K562 (cell line): ENCODE data around the gene VPREB1. TPM values are rescaled to one million over a fixed set of nuclear protein-coding genes. Genes with fewer than 3 reads are reported as not detected.

Experiments
- ARNT ChIP-seq, 2 experiments: fragments of 450-650 bp; IDR thresholded peaks; 2 replicates each; pipeline ENCODE4 v1.6.1; 2016; ENCODE audit warnings: mild to moderate bottlenecking in 1 of 2
- E2F1 ChIP-seq: sonication (generic); formaldehyde crosslinking; IDR thresholded peaks from 2 replicates; pipeline ENCODE4 v1.8.1; 2023; ENCODE audit warnings: mild to moderate bottlenecking, missing genetic modification reagents, moderate library complexity
- GTF2A2 ChIP-seq: IDR thresholded peaks from 2 replicates; pipeline ENCODE4 v1.6.1; 2016; ENCODE audit warnings: mild to moderate bottlenecking, missing genetic modification characterization, missing compliant biosample characterization
- IRF1 ChIP-seq: sonication (generic); formaldehyde crosslinking; IDR thresholded peaks from 2 replicates; pipeline ENCODE4 v1.8.0; 2022; ENCODE audit warnings: missing genetic modification reagents, mild to moderate bottlenecking, borderline replicate concordance
- KDM5B ChIP-seq: fragments of 200-600 bp; sonication (generic); IDR thresholded peaks from 2 replicates; pipeline ENCODE4 v1.6.1; 2012; ENCODE audit warnings: low read depth, mild to moderate bottlenecking, moderate library complexity, low read length, control low read depth, inconsistent platforms; ENCODE audit not compliant: insufficient replicate concordance
- NELFE ChIP-seq: IDR thresholded peaks from 2 replicates; pipeline ENCODE4 v1.6.1; 2011; ENCODE audit warnings: mild to moderate bottlenecking; ENCODE audit not compliant: insufficient read depth, insufficient read length
- NR1H2 ChIP-seq: sonication (generic); formaldehyde crosslinking; IDR thresholded peaks from 2 replicates; pipeline ENCODE4 v1.4.0; 2020; ENCODE audit warnings: mild to moderate bottlenecking, missing genetic modification reagents
- NR2C1 ChIP-seq, 2 experiments: fragments of 450-650 bp; IDR thresholded peaks; 2 replicates each; pipeline ENCODE4 v1.6.1; 2017; ENCODE audit warnings: mild to moderate bottlenecking in 2 of 2, antibody characterized with exemption in 1 of 2, inconsistent platforms in 1 of 2, missing compliant biosample characterization in 1 of 2, missing genetic modification characterization in 1 of 2
- PCBP2 ChIP-seq: fragments of 200-400 bp; formaldehyde crosslinking; IDR thresholded peaks from 2 replicates; pipeline ENCODE4 v1.6.1; 2018; ENCODE audit warnings: low read length, low read depth, mild to moderate bottlenecking, moderate library complexity; ENCODE audit not compliant: poor library complexity, severe bottlenecking
- PHF8 ChIP-seq: fragments of 200-600 bp; sonication (generic); IDR thresholded peaks from 2 replicates; pipeline ENCODE4 v1.6.1; 2012; ENCODE audit warnings: mixed run types, mild to moderate bottlenecking, inconsistent platforms, low read length, moderate library complexity, borderline replicate concordance
- RFX5 ChIP-seq: IDR thresholded peaks from 2 replicates; pipeline ENCODE4 v1.6.1; 2011; ENCODE audit warnings: low read depth, mild to moderate bottlenecking, improper control_type of control experiment, low read length
- RHOXF2B ChIP-seq: fragments of 250-450 bp; sonication (Bioruptor Pico); conservative IDR thresholded peaks from 2 replicates; pipeline ENCODE4 v1.5.1; 2021
- SPI1 ChIP-seq: IDR thresholded peaks from 2 replicates; pipeline ENCODE4 v1.6.1; 2011; ENCODE audit warnings: low read depth, low read length, control low read depth, borderline replicate concordance
- U2AF1 ChIP-seq: fragments of 200-400 bp; formaldehyde crosslinking; optimal IDR thresholded peaks from 2 replicates; pipeline ENCODE3; 2017; ENCODE audit warnings: mild to moderate bottlenecking, low read depth, low read length, moderate library complexity
- ZKSCAN3 ChIP-seq: fragments of 250-450 bp; sonication (Bioruptor Pico); IDR thresholded peaks from 2 replicates; pipeline ENCODE4 v1.4.0; 2020
- polyA plus RNA-seq, 8 experiments: library from polyadenylated mRNA; depleted of rRNA in 4 of 8; stranded (reverse) in 5 of 8; unstranded in 3 of 8; fragments of >200 nt; fragmentation: Nextera tagmentation in 2 of 8; fragmentation: Illumina TruSeq in 1 of 8; extraction: Ambion mirVana in 2 of 8; extraction: Trizol in 1 of 8; gene quantifications; 2 replicates each; pipeline versions ENCODE4 v1.2.1 to v1.2.3, GENCODE V29; 2011 to 2014; ENCODE audit warnings: inconsistent platforms in 1 of 8, missing spikeins in 1 of 8
- total RNA-seq, 7 experiments: library from RNA; depleted of rRNA in 6 of 7; stranded (reverse); fragments of >200 nt in 6 of 7; fragmentation: Illumina TruSeq in 2 of 7; extraction: Trizol in 2 of 7; gene quantifications; 2 replicates each; pipeline versions ENCODE4 v1.2.1 to v1.2.3, GENCODE V29; 2011 to 2021; ENCODE audit warnings: low replicate concordance in 1 of 7
- TF ChIP-seq, protein P1 (sequence below): fragments of 200-800 bp; sonication (Bioruptor generic); IDR thresholded peaks from 2 replicates; pipeline ENCODE4 v1.6.1; 2016; ENCODE audit warnings: missing genetic modification characterization, missing compliant biosample characterization
- TF ChIP-seq, protein P2 (sequence below), 2 experiments: fragments of 450-650 bp; IDR thresholded peaks; 2 replicates each; pipeline ENCODE4 v1.6.1; 2018; ENCODE audit warnings: mild to moderate bottlenecking in 2 of 2, low read depth in 1 of 2; ENCODE audit not compliant: partially characterized antibody in 2 of 2

VPREB1 gene
- total and polyA plus RNA-seq, 9 of the 15 experiments (the other 6 are each of a cell fraction or from before 2014, with no cell fraction given), result not detected

- TF ChIP-seq IRF1 (CRISPR knock-in tag) (no peak), E2F1 (CRISPR knock-in tag) (no peak), PHF8 (0 out of 2 replicates have a peak, but pooled peaks have one; percentile 10), PCBP2 (no peak), ZKSCAN3 (CRISPR knock-in tag) (no peak), RHOXF2B (no peak), NR1H2 (no peak), SPI1 (peak; percentile 21; the same call in 1 of the 2 replicates), NR2C1 (IDR thresholded peaks at IDR 0.05) (no peak), NR2C1 (tag; IDR thresholded peaks at IDR 0.05) (no peak), NELFE (no peak), KDM5B (no peak), ARNT (IDR thresholded peaks at IDR 0.05) (no peak), U2AF1 (no peak), RFX5 (no peak), GTF2A2 (tag) (no peak)
- TF ChIP-seq, protein P1, sequence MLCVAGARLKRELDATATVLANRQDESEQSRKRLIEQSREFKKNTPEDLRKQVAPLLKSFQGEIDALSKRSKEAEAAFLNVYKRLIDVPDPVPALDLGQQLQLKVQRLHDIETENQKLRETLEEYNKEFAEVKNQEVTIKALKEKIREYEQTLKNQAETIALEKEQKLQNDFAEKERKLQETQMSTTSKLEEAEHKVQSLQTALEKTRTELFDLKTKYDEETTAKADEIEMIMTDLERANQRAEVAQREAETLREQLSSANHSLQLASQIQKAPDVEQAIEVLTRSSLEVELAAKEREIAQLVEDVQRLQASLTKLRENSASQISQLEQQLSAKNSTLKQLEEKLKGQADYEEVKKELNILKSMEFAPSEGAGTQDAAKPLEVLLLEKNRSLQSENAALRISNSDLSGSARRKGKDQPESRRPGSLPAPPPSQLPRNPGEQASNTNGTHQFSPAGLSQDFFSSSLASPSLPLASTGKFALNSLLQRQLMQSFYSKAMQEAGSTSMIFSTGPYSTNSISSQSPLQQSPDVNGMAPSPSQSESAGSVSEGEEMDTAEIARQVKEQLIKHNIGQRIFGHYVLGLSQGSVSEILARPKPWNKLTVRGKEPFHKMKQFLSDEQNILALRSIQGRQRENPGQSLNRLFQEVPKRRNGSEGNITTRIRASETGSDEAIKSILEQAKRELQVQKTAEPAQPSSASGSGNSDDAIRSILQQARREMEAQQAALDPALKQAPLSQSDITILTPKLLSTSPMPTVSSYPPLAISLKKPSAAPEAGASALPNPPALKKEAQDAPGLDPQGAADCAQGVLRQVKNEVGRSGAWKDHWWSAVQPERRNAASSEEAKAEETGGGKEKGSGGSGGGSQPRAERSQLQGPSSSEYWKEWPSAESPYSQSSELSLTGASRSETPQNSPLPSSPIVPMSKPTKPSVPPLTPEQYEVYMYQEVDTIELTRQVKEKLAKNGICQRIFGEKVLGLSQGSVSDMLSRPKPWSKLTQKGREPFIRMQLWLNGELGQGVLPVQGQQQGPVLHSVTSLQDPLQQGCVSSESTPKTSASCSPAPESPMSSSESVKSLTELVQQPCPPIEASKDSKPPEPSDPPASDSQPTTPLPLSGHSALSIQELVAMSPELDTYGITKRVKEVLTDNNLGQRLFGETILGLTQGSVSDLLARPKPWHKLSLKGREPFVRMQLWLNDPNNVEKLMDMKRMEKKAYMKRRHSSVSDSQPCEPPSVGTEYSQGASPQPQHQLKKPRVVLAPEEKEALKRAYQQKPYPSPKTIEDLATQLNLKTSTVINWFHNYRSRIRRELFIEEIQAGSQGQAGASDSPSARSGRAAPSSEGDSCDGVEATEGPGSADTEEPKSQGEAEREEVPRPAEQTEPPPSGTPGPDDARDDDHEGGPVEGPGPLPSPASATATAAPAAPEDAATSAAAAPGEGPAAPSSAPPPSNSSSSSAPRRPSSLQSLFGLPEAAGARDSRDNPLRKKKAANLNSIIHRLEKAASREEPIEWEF (CRISPR knock-in tag), result no peak
- TF ChIP-seq, protein P2, sequence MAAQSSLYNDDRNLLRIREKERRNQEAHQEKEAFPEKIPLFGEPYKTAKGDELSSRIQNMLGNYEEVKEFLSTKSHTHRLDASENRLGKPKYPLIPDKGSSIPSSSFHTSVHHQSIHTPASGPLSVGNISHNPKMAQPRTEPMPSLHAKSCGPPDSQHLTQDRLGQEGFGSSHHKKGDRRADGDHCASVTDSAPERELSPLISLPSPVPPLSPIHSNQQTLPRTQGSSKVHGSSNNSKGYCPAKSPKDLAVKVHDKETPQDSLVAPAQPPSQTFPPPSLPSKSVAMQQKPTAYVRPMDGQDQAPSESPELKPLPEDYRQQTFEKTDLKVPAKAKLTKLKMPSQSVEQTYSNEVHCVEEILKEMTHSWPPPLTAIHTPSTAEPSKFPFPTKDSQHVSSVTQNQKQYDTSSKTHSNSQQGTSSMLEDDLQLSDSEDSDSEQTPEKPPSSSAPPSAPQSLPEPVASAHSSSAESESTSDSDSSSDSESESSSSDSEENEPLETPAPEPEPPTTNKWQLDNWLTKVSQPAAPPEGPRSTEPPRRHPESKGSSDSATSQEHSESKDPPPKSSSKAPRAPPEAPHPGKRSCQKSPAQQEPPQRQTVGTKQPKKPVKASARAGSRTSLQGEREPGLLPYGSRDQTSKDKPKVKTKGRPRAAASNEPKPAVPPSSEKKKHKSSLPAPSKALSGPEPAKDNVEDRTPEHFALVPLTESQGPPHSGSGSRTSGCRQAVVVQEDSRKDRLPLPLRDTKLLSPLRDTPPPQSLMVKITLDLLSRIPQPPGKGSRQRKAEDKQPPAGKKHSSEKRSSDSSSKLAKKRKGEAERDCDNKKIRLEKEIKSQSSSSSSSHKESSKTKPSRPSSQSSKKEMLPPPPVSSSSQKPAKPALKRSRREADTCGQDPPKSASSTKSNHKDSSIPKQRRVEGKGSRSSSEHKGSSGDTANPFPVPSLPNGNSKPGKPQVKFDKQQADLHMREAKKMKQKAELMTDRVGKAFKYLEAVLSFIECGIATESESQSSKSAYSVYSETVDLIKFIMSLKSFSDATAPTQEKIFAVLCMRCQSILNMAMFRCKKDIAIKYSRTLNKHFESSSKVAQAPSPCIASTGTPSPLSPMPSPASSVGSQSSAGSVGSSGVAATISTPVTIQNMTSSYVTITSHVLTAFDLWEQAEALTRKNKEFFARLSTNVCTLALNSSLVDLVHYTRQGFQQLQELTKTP (IDR thresholded peaks at IDR 0.05; ENCODE audit: low read depth in 1 of 2, partially characterized antibody in 2 of 2), result no peak
These were observed 46.6 kb upstream of the VPREB1 start (continued) for GRCh38 chr22:22197993-22198402.
